ENCODE measurements around the gene HLA-DMA.
A peak's percentile ranks its signal among the peaks of the same experiment; 100 is the strongest.

The HLA-DMA gene

DNA sequence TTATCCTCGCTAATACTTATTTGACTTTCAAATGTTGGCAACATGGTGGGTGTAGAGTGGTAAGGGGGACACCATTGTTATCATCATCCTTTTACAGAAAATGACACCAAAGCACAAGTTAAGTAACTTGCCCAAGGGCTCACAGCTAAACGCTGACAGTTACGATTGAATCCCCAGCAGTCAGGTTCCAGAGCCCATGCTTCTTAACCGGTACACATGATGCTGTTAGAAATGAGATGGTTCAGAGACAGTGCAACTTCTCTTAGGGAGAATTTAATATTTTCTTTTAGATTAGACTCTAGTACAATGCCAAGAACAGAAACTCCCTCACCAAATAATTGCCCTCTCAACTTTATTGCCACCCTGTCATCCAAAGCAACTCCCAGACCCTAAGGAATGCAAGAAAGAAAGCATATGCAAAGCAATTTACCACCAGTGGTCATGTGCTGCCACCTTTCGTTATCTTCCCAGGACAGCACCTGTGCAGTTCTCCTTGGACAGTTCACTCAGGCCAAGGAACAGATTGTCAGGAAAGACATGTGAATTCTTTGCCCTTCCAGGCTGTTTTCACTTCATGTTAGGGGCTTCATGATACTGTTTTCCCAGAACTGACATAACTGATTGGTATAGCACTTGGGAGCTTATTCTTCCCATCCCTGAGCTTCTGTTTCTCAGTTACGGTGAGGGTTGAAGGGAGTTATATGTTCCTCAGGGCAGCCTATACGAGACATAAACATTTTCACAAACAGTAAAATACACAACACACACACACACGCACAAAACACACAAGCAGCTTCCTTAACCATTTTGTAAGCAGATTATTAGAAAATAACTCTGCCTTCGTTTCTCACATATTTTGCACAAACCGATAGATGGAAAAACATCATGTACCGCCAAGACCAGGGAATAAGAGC, 5.1 kb downstream of the HLA-DMA start:
- TF ChIP-seq RAD21 (IDR thresholded peaks at IDR 0.05; ENCODE audit: low read depth) (peak; percentile 90), TCF12 (IDR thresholded peaks at IDR 0.05; ENCODE audit: low read depth) (no peak)

GRCh38 chr6:32946893-32947292, 6.0 kb downstream of the HLA-DMA start:
- no peak for TF ChIP-seq FOXM1 (IDR thresholded peaks at IDR 0.05; ENCODE audit: borderline replicate concordance, low read depth)

GRCh38 chr6:32945953-32946352, 6.9 kb downstream of the HLA-DMA start:
- TF ChIP-seq TAF1 (IDR thresholded peaks at IDR 0.05; ENCODE audit: low read depth) (no peak), YY1 (IDR thresholded peaks at IDR 0.05; ENCODE audit: low read depth) (no peak), CREB1 (IDR thresholded peaks at IDR 0.05; ENCODE audit: low read depth) (no peak), CEBPB (IDR thresholded peaks at IDR 0.05) (no peak), TEAD4 (IDR thresholded peaks at IDR 0.05) (no peak), FOXM1 (IDR thresholded peaks at IDR 0.05; ENCODE audit: borderline replicate concordance, low read depth) (no peak), EP300 (IDR thresholded peaks at IDR 0.05; ENCODE audit: borderline replicate concordance) (no peak), EGR1 (IDR thresholded peaks at IDR 0.05) (no peak), TCF12 (IDR thresholded peaks at IDR 0.05; ENCODE audit: low read depth) (no peak), NFIC (IDR thresholded peaks at IDR 0.05) (no peak), RAD21 (IDR thresholded peaks at IDR 0.05; ENCODE audit: low read depth) (no peak), ZBTB7A (IDR thresholded peaks at IDR 0.05; ENCODE audit: low read depth) (no peak), USF1 (IDR thresholded peaks at IDR 0.05) (no peak)
- TF ChIP-seq, protein P1, sequence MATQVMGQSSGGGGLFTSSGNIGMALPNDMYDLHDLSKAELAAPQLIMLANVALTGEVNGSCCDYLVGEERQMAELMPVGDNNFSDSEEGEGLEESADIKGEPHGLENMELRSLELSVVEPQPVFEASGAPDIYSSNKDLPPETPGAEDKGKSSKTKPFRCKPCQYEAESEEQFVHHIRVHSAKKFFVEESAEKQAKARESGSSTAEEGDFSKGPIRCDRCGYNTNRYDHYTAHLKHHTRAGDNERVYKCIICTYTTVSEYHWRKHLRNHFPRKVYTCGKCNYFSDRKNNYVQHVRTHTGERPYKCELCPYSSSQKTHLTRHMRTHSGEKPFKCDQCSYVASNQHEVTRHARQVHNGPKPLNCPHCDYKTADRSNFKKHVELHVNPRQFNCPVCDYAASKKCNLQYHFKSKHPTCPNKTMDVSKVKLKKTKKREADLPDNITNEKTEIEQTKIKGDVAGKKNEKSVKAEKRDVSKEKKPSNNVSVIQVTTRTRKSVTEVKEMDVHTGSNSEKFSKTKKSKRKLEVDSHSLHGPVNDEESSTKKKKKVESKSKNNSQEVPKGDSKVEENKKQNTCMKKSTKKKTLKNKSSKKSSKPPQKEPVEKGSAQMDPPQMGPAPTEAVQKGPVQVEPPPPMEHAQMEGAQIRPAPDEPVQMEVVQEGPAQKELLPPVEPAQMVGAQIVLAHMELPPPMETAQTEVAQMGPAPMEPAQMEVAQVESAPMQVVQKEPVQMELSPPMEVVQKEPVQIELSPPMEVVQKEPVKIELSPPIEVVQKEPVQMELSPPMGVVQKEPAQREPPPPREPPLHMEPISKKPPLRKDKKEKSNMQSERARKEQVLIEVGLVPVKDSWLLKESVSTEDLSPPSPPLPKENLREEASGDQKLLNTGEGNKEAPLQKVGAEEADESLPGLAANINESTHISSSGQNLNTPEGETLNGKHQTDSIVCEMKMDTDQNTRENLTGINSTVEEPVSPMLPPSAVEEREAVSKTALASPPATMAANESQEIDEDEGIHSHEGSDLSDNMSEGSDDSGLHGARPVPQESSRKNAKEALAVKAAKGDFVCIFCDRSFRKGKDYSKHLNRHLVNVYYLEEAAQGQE (IDR thresholded peaks at IDR 0.05; ENCODE audit: low read depth): no peak
- TF ChIP-seq, protein P2, sequence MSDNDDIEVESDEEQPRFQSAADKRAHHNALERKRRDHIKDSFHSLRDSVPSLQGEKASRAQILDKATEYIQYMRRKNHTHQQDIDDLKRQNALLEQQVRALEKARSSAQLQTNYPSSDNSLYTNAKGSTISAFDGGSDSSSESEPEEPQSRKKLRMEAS (IDR thresholded peaks at IDR 0.05): no peak

GRCh38 chr6:32945108-32945760, 7.7 kb downstream of the HLA-DMA start:
- TF ChIP-seq, protein P2 (IDR thresholded peaks at IDR 0.05): no peak

DNA sequence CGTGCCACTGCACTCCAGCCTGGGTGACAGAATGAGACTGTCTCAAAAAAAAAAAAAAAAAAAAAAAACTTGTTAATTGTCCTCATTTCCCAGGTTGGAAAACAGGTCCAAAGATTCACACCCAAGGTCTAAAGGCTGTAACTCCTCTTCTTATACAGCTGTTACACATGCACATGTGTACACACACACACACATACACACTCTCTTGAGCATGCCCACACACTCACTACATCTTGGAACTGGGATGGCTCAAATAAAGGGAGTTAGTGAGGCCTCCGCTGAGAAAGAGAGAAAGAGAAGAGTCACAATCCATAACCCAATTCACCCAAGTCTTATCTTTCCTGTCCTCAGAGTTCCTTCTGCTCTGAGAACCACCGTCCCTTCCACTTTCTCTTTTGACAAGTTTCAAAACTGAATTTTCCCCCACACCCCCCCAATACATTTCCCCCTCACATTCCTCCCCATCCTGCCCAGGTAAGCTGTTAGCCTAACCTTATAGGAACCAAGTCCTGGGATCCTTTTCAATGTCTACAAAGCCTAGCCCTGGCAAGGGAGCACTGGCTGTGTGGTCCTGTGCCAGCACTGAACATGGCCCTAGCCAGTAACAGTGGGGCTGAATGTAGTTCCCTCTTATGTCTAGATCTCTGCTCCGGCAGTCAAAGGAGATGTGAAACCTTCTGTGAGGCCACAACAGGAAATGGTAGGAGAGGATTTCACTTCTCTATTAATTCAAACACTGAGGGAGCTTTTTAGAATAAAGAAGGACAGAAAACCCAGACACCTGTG, 8.8 kb downstream of the HLA-DMA start:
- no peak for TF ChIP-seq NFIC (IDR thresholded peaks at IDR 0.05)
- TF ChIP-seq TEAD4 (IDR thresholded peaks at IDR 0.05): no peak
- no peak for TF ChIP-seq TAF1 (IDR thresholded peaks at IDR 0.05; ENCODE audit: low read depth)
- no peak for TF ChIP-seq CREB1 (IDR thresholded peaks at IDR 0.05; ENCODE audit: low read depth)
- no peak for TF ChIP-seq FOXM1 (IDR thresholded peaks at IDR 0.05; ENCODE audit: borderline replicate concordance, low read depth)
- TF ChIP-seq ZBTB7A (IDR thresholded peaks at IDR 0.05; ENCODE audit: low read depth): no peak
- no peak for TF ChIP-seq TCF12 (IDR thresholded peaks at IDR 0.05; ENCODE audit: low read depth)
- no peak for TF ChIP-seq EP300 (IDR thresholded peaks at IDR 0.05; ENCODE audit: borderline replicate concordance)
- TF ChIP-seq, protein P2 (IDR thresholded peaks at IDR 0.05): no peak
- no peak for TF ChIP-seq RAD21 (IDR thresholded peaks at IDR 0.05; ENCODE audit: low read depth)
- TF ChIP-seq CEBPB (IDR thresholded peaks at IDR 0.05): no peak

DNA sequence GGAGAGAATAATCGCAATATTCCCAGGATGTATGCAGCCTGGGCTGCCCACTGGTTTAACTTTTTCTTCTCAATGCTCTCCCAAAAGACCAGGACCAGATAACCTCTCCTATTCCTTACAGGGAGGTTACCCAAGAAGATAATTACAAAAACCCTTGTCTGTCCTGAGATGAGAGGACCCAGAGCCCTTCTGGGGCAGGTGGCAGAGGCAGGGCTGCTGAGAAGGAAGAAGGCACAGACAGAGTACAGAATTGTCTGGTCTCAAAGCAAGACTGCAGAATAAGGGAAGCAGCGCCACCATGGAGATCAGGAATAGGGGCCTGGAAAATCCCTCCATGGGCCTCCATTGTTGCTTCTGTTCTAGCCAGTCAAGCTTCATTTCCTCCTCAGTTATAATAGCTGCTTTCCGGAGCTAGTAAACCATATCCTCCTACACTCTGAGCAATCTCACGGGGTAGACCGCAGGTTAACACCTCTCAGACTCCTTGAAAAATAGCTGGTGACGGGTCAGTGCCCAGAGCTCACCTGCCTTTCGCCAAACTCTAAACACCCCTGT, 11.6 kb downstream of the HLA-DMA start:
- no peak for TF ChIP-seq TAF1 (IDR thresholded peaks at IDR 0.05; ENCODE audit: low read depth)
- no peak for TF ChIP-seq EP300 (IDR thresholded peaks at IDR 0.05; ENCODE audit: borderline replicate concordance)
- TF ChIP-seq FOXM1 (IDR thresholded peaks at IDR 0.05; ENCODE audit: borderline replicate concordance, low read depth): no peak
- no peak for TF ChIP-seq TEAD4 (IDR thresholded peaks at IDR 0.05)
- TF ChIP-seq, protein P2 (IDR thresholded peaks at IDR 0.05): no peak
- peak; percentile 82 for TF ChIP-seq EGR1 (IDR thresholded peaks at IDR 0.05)
- TF ChIP-seq ZBTB7A (IDR thresholded peaks at IDR 0.05; ENCODE audit: low read depth): no peak

DNA sequence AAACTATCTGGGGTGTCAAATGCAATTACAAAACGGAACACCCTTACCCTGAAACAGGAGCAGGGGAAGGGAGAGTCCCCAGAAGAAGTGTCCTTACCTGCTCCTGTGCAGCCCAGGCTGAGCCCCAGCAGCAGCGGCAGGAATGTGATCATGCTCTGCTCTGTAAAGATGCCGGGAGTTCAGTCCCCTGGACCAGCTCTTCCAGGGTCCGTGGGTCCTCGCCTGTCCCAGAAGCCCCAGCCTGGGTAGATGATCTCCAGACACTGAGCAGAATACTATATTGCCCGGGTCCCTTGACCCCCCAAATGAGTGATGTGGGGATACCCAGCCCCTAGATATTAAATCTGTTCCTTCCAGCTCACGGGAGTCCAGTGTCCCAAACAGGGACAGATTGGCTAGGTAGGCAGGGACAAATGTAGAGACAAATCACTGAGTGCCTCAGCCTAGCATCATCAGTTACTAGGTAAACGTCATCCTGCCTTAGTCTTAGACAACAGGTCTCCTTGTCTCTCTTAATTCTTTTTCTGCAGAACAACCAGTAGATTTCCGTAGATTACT, 12.2 kb downstream of the HLA-DMA start, which contains the start of gene HLA-DMB:
Gene HLA-DMB (minus strand): TSS at position 373 of the 558 bp plus-strand sequence. CDS start 221 bp downstream, at position 152.
- TF ChIP-seq TCF12 (IDR thresholded peaks at IDR 0.05; ENCODE audit: low read depth) (no peak), CREB1 (IDR thresholded peaks at IDR 0.05; ENCODE audit: low read depth) (peak; percentile 93)

Data from Ishikawa (cell line).